UCSD-AML1 (cell line): ENCODE measurements around the gene BCAS3.

ENCODE experiments used
- DNase-seq: peaks from one replicate; lab custom pipeline; 2025; ENCODE audit not compliant: unreplicated experiment; lab: John Stamatoyannopoulos, UW

Gene BCAS3

DNA sequence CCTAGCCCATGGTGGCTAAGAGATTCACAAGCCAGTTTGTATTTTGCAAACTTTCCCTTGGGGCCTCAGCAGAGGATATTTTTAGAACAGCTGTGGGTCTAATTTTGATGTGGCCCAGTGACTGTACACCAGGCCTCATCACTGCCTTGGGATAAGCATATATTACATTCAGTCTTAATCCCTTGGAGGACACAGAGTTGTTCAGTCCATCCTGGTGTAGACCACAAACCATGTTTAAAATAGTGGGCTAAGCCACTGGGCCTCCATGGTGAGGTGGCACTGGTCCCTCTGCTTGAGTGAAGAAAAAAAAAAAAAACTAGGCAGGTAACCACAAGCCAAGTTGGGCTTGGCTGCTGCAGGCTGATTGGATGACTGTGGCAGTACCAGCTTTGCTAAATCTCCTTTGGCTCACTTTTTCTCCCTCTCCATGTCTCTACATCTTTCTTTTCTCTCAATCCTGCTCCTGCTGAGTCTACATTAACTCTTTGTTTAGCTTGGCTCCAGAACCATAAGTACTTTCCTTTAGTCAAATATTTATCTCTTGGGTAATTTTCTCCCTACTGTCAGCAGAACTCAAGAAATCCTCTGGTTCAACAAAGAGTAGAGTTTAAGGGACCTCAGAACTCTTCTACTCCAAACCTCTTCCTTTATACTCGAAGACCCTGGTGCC is 602.0 kb downstream of the BCAS3 start:
- no peak for DNase-seq

- no peak for DNase-seq
Measured at GRCh38 chr17:61280338-61280737, 602.7 kb downstream of the BCAS3 start.

DNA sequence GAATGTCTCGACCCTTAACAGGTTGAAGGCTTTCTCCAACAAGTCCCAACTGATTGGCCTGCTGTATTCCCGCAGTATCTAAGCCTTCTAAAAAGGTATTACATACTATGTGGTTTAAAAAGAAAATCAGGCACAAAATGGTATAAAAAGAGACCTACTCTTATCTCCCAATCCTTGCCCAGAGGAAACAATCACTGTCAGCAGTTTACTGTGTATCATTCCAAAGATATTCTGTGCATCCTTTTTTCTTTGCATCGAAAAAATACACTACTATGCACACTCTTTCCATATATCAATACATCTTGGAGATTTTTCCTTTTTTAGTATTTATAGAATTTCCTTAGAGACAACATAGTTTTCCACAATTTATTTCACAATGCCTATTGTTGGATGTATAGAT is 603.2 kb downstream of the BCAS3 start:
- DNase-seq, result no peak

DNA sequence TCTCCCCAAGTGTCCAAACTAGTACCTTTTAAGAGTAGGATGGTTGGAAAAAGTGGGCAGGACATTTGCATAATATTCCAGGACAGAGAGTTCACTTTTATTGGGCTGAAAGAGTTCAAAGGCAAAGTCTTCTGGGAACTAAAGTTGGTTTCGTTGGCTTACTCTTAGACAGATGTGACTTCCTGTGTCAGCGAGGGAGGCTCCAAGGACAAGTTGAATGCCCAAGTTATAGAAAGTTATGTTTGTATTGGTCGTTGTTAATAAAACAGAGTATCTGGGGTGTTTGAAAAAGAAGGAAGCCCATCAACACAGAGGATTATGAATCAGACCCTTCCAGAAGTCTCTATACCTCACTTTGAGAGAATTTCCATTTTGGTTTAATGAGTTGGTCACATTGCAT is 604.7 kb downstream of the BCAS3 start:
- DNase-seq, result no peak

DNA sequence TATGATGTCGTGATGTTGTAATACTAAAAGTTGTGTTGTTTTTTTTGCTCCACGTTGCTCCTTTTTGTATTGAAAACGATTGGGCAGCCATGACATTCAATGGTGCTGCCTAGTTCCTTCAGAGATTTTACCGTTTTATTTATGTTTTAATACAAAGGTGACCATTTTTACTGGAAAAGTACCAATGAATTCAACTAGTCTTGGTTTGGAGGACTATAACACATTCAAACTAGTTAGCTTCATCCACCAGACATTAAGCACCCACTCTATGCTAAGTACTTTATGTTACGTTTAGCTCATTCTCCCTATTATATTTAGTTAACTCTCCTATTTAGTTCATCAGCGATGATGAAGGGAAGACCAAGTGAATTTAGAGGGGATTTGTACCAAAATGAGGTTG is 605.4 kb downstream of the BCAS3 start:
- DNase-seq, result no peak

- DNase-seq, result no peak
Measured at GRCh38 chr17:61284174-61284573, 606.5 kb downstream of the BCAS3 start.

- no peak for DNase-seq
Measured at GRCh38 chr17:61284746-61285145, 607.1 kb downstream of the BCAS3 start.

- DNase-seq, result no peak
Measured at GRCh38 chr17:61285526-61286320, 608.1 kb downstream of the BCAS3 start.

DNA sequence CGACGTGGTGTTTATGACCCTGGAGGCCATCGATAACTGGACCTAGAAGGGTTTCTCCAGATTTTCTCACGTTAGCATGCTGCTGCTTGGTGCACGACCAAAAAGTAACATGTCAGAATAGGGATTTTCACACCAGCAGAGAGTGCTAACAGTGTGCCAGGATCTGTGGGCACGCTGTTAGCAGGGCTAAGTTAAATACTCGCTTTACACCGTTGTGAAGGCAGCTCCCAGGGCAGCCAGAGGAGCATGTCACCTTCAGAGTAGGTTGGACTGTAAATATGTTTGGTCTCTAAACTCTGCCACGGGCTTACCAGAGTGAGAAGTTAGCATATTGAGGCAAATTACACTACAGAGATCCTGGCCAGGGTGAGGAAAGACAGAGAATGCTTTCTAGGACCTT is 608.8 kb downstream of the BCAS3 start:
- no peak for DNase-seq

- DNase-seq, result no peak
Measured at GRCh38 chr17:61289408-61290385, 612.0 kb downstream of the BCAS3 start.

- DNase-seq, result no peak
Measured at GRCh38 chr17:61291451-61292285, 614.0 kb downstream of the BCAS3 start.

DNA sequence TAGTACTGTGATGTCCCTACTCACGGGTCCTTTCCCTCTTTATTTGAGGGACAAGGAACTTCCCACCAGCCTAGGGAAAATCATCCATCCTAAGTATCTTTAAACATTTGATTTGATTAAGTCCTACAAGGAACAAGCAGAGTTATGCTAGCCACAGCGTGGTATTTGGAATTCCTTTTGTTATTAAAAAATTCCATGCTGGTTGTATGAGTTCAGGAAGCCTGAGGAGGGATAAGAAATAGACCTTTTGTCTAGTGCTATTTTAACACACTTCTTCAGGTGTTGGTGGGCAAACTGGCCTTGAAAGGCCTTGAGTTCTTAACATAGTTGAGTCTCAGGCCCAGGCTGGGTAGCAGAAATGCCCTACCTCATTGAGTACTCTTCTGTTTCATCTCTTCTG is 616.6 kb downstream of the BCAS3 start:
- no peak for DNase-seq

- no peak for DNase-seq
Measured at GRCh38 chr17:61294777-61295176, 617.1 kb downstream of the BCAS3 start.

GRCh38 chr17:61296058-61296457 is 618.4 kb downstream of the BCAS3 start:
- DNase-seq, result no peak

GRCh38 chr17:61299517-61300513 is 622.2 kb downstream of the BCAS3 start:
- DNase-seq, result no peak

DNA sequence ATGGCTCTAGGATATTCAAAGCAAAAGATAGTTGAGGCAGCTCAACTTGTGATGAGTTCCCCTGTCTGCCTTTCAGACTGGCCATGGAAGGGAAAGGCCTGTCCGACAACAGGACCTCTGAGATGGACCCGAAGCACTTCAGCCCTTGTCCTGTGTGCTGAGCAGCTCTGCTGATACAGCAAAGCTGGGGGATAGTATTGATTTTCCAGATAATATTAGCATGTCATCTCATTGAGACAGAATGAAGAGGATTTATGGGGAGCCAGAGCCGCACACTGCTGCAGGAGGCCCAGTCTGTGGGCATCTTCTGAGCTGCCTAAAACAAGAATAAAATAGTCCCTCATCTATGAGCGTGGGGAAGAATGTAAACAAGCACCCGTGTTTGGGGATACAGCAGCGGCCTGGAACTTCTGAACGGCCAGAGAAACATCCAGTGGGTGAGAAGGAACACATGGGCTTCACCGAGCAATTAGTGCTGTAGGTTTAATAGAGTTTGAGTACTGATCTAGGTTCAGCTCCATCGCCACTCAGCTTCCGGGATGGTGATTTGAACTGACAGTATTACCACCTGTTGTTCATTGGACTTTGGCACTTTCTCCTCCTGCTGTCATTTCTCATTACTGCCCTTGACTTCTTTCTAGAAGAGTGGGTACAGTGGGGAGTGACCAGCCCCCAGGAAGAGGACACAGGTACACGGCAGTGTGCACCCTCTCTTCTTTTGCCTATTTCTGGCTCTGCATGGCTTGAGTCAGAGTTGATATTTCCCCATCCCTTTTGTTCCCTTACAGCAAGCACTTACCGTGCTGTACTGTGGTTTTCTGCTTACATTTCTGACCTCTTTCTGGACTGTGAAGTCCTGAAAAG is 625.5 kb downstream of the BCAS3 start:
- no peak for DNase-seq

GRCh38 chr17:61303817-61304096 is 626.1 kb downstream of the BCAS3 start:
- no peak for DNase-seq

GRCh38 chr17:61305024-61305423 is 627.4 kb downstream of the BCAS3 start:
- DNase-seq, result no peak

GRCh38 chr17:61306003-61306402 is 628.4 kb downstream of the BCAS3 start:
- no peak for DNase-seq
